Endodermal cell (in vitro differentiated cells): ENCODE results near the gene NTSR2. TPM values are rescaled to one million over a fixed set of nuclear protein-coding genes. Genes with fewer than 3 reads are reported as not detected.

Source experiments
- DNase-seq: peaks from one replicate; pipeline ENCODE4 v3.0.0-alpha.2; 2017
- H3K27ac ChIP-seq: 2 replicates; pipeline ENCODE4 v1.5.1; 2013; ENCODE audit warnings: mild to moderate bottlenecking, low read depth, low read length, moderate library complexity
- H3K27me3 ChIP-seq: 2 replicates; pipeline ENCODE4 v1.6.1; 2013; ENCODE audit warnings: mild to moderate bottlenecking, low read length, moderate library complexity; ENCODE audit not compliant: insufficient read depth, control insufficient read depth, poor library complexity, severe bottlenecking
- H3K36me3 ChIP-seq: 2 replicates; pipeline ENCODE4 v1.7.0; 2013; ENCODE audit warnings: mild to moderate bottlenecking, low read length, moderate library complexity; ENCODE audit not compliant: control insufficient read depth, insufficient read depth
- H3K4me1 ChIP-seq: one replicate; pipeline ENCODE4 v1.7.0; 2013; ENCODE audit warnings: low read length; ENCODE audit not compliant: control insufficient read depth, insufficient read depth
- H3K4me3 ChIP-seq: 2 replicates; pipeline ENCODE4 v1.5.1; 2013; ENCODE audit warnings: mild to moderate bottlenecking, low read length, moderate library complexity
- H3K9ac ChIP-seq: 2 replicates; pipeline ENCODE4 v1.6.1; 2013; ENCODE audit warnings: mild to moderate bottlenecking, low read length, moderate library complexity; ENCODE audit not compliant: poor library complexity, severe bottlenecking; ENCODE audit errors: extremely low read depth
- H3K9me3 ChIP-seq: 2 replicates; pipeline ENCODE4 v1.6.1; 2013; ENCODE audit warnings: mild to moderate bottlenecking, low read length, moderate library complexity; ENCODE audit not compliant: control insufficient read depth
- H3K27ac Mint-ChIP-seq: 2 replicates; pipeline ENCODE4 v1.8.0; 2020; ENCODE audit warnings: mixed read lengths
- H3K27me3 Mint-ChIP-seq: 2 replicates; pipeline ENCODE4 v1.8.0; 2021; ENCODE audit warnings: mild to moderate bottlenecking, mixed read lengths; ENCODE audit not compliant: insufficient read depth
- H3K36me3 Mint-ChIP-seq: 2 replicates; pipeline ENCODE4 v1.8.0; 2020; ENCODE audit warnings: low read depth, mixed read lengths
- H3K4me1 Mint-ChIP-seq: 2 replicates; pipeline ENCODE4 v1.8.0; 2020; ENCODE audit warnings: mixed read lengths
- H3K4me3 Mint-ChIP-seq: 2 replicates; pipeline ENCODE4 v1.8.0; 2020; ENCODE audit warnings: mild to moderate bottlenecking, moderate library complexity, mixed read lengths
- H3K9me3 Mint-ChIP-seq: 2 replicates; pipeline ENCODE4 v1.8.0; 2020; ENCODE audit warnings: mild to moderate bottlenecking, mixed read lengths
- WGBS, 2 experiments: methylation state at CpG; one replicate each; pipeline versions ENCODE4 v1.1.5 to v1.1.7; 2013; ENCODE audit warnings: missing lambda C conversion rate in 2 of 2, mixed read lengths in 1 of 2; ENCODE audit not compliant: insufficient coverage in 1 of 2, insufficient read length in 1 of 2; 5-methylcytosine and 5-hydroxymethylcytosine counted together
- total RNA-seq, 2 donors: library from RNA; stranded (reverse); fragmentation: NEBNext Ultra II Directional in 1 of 2; extraction: Animal tissue kit (Norgen Biotek cat#: 25700) in 1 of 2; gene quantifications; 2 replicates in 1 of 2; 3 replicates in 1 of 2; pipeline ENCODE4 v1.2.1, GENCODE V29; 2021
- TF ChIP-seq, protein P1 (sequence below): fragments of 200-600 bp; sonication (generic); conservative IDR thresholded peaks from 2 replicates; pipeline ENCODE4 v1.5.0; 2021; ENCODE audit warnings: antibody characterized with exemption, mild to moderate bottlenecking

The NTSR2 gene
- total RNA-seq, 2 donors from 2014 or later, result not detected

DNA sequence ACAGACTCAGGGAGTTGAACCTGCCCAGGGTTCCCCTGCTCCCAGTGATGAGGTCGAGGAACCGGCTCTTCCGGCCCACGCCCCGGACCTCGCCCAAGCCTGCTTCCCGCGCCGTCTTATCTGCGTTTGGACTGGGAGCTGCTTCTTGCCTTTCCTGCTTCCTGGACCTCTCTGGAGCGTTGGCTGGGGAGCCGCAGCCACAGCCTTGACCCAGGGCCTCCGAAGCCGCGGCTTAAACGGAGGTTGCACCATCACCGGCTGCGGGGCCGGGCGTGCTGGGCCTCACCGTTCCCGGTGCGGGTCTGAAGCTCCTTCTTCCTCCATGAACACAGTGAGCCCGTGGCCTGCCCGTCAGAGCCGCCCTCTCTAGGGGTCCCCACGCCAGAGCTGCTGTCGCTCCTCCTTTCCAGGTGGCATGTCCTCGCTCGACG is 13.3 kb downstream of the NTSR2 start:
- no peaks in the 10 kb centered on the region for H3K9me3 ChIP-seq
- Mint-ChIP-seq H3K4me1 (no peaks in the 10 kb centered on the region), H3K9me3 (no peaks in the 10 kb centered on the region), H3K4me3 (no peak overlapping the region), H3K36me3 (no peaks in the 10 kb centered on the region), H3K27me3 (peaks cover 5% of the 10 kb centered on the region), H3K27ac (no peak overlapping the region)
- H3K27ac ChIP-seq, result no peak overlapping the region
- H3K4me3 ChIP-seq, result no peak overlapping the region
- H3K36me3 ChIP-seq, result no peaks in the 10 kb centered on the region
- no peaks in the 10 kb centered on the region for H3K27me3 ChIP-seq
- H3K9ac ChIP-seq, result no peak overlapping the region
- WGBS, 2 experiments, result 94 to 96% methylated on average over 14 to 31 of the region's 31 CpGs
- DNase-seq, result no peak
- H3K4me1 ChIP-seq, result no peaks in the 10 kb centered on the region
- TF ChIP-seq, protein P1, sequence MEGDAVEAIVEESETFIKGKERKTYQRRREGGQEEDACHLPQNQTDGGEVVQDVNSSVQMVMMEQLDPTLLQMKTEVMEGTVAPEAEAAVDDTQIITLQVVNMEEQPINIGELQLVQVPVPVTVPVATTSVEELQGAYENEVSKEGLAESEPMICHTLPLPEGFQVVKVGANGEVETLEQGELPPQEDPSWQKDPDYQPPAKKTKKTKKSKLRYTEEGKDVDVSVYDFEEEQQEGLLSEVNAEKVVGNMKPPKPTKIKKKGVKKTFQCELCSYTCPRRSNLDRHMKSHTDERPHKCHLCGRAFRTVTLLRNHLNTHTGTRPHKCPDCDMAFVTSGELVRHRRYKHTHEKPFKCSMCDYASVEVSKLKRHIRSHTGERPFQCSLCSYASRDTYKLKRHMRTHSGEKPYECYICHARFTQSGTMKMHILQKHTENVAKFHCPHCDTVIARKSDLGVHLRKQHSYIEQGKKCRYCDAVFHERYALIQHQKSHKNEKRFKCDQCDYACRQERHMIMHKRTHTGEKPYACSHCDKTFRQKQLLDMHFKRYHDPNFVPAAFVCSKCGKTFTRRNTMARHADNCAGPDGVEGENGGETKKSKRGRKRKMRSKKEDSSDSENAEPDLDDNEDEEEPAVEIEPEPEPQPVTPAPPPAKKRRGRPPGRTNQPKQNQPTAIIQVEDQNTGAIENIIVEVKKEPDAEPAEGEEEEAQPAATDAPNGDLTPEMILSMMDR, result no peak

DNA sequence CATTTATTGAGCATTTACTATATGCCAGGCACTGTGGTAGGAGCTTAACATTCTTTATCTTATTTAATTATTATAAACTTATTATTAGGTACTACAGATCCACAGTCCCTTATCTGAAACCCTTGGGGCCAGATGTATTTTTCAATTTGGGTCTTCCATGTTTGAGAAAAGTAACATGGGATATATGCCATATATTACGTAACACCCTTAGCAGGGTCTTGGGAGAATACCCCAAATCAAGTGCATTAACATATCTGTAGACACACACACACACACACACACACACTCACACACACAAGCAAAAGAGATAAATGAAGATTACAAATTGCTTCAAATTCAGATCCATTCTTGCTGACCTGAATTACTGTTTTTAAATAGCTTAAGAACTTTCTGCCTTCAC is 13.7 kb downstream of the NTSR2 start:
- Histone ChIP-seq H3K36me3 (no peaks in the 10 kb centered on the region), H3K9me3 (no peaks in the 10 kb centered on the region), H3K4me1 (no peaks in the 10 kb centered on the region), H3K27me3 (no peaks in the 10 kb centered on the region), H3K9ac (no peak overlapping the region), H3K27ac (no peak overlapping the region), H3K4me3 (no peak overlapping the region)
- TF ChIP-seq, protein P1, result no peak
- no peak for DNase-seq
- H3K4me1 Mint-ChIP-seq, result no peaks in the 10 kb centered on the region
- no peak overlapping the region for H3K27ac Mint-ChIP-seq
- H3K27me3 Mint-ChIP-seq, result peaks cover 4% of the 10 kb centered on the region
- H3K9me3 Mint-ChIP-seq, result no peaks in the 10 kb centered on the region
- no peaks in the 10 kb centered on the region for H3K36me3 Mint-ChIP-seq
- WGBS, 2 experiments, result 100% methylated on average over 1 of the region's 1 CpG; no CpG with 5 or more reads in 1 of the 2 experiments
- no peak overlapping the region for H3K4me3 Mint-ChIP-seq

DNA sequence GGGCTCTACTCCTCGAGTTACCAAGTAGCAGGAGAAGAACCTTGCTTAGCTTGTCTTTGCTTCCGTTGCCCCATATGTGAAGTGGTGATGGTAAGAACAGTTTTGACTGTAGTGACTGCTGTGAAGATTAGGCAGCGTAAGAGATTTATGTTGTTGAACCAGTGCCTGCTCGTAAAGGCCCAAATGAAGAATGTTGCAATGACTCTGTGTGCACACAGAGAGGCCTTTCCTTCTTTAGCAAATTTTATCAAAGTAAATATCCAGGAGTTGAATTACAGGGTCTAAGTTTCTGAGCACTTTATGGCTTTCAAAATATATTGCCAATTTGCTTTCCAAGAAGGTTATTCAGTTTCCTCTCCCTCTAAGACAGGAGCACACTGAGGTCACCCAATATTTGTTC is 14.5 kb downstream of the NTSR2 start:
- Histone ChIP-seq H3K9ac (no peak overlapping the region), H3K36me3 (no peaks in the 10 kb centered on the region), H3K4me3 (no peak overlapping the region), H3K27me3 (no peaks in the 10 kb centered on the region), H3K27ac (no peak overlapping the region), H3K4me1 (no peaks in the 10 kb centered on the region), H3K9me3 (no peaks in the 10 kb centered on the region)
- Mint-ChIP-seq H3K4me1 (no peaks in the 10 kb centered on the region), H3K36me3 (no peaks in the 10 kb centered on the region), H3K9me3 (no peaks in the 10 kb centered on the region), H3K27ac (no peak overlapping the region), H3K4me3 (no peak overlapping the region), H3K27me3 (no peaks in the 10 kb centered on the region)
- DNase-seq, result no peak
- TF ChIP-seq, protein P1, result no peak
- WGBS, 2 experiments, result 93 to 96% methylated on average over 4 of the region's 4 CpGs
